Astrocyte (in vitro differentiated cells and primary cell): ENCODE measurements around the gene GRAP2. TPM values are rescaled to one million over a fixed set of nuclear protein-coding genes. Genes with fewer than 3 reads are reported as not detected.
"Not testable (repeated sequence)": the region's sequence is repeated elsewhere in the genome, so short reads cannot be mapped to it uniquely, and the experiment has no call there.

Source experiments
- DNase-seq: peaks from one replicate; pipeline ENCODE4 v3.0.0-alpha.2; 2010; ENCODE audit warnings: low read depth
- FAIRE-seq: peaks from 2 replicates; lab custom pipeline; 2011; peaks lifted over from hg19 to GRCh38; lab: Jason Lieb, UNC
- H2AFZ ChIP-seq: 2 replicates; pipeline ENCODE4 v1.6.0; 2012; ENCODE audit warnings: low read depth, low read length, inconsistent platforms
- H3K27ac ChIP-seq: 2 replicates; pipeline ENCODE4 v1.5.1; 2011; ENCODE audit warnings: low read depth, low read length, inconsistent platforms
- H3K27me3 ChIP-seq: 2 replicates; pipeline ENCODE4 v1.6.0; 2011; ENCODE audit warnings: low read length, inconsistent platforms; ENCODE audit not compliant: insufficient read depth
- H3K36me3 ChIP-seq: 2 replicates; pipeline ENCODE4 v1.5.1; 2011; ENCODE audit warnings: low read length, inconsistent platforms; ENCODE audit not compliant: insufficient read depth
- H3K4me1 ChIP-seq: 2 replicates; pipeline ENCODE4 v1.5.1; 2011; ENCODE audit warnings: low read length, inconsistent platforms; ENCODE audit not compliant: insufficient read depth
- H3K4me2 ChIP-seq: 2 replicates; pipeline ENCODE4 v1.6.0; 2012; ENCODE audit warnings: low read length, inconsistent platforms
- H3K4me3 ChIP-seq: 2 replicates; pipeline ENCODE4 v1.5.1; 2011; ENCODE audit warnings: low read depth, mild to moderate bottlenecking, low read length, inconsistent platforms; ENCODE audit not compliant: insufficient read depth
- H3K79me2 ChIP-seq: 2 replicates; pipeline ENCODE4 v1.6.0; 2012; ENCODE audit warnings: mild to moderate bottlenecking, low read length, inconsistent platforms; ENCODE audit not compliant: insufficient read depth
- H3K9ac ChIP-seq: 2 replicates; pipeline ENCODE4 v1.6.0; 2012; ENCODE audit warnings: mild to moderate bottlenecking, low read length, inconsistent platforms
- H3K9me3 ChIP-seq: 2 replicates; pipeline ENCODE4 v1.5.1; 2012; ENCODE audit warnings: low read depth, mild to moderate bottlenecking, low read length, inconsistent platforms; ENCODE audit not compliant: insufficient read depth
- H4K20me1 ChIP-seq: 2 replicates; pipeline ENCODE4 v1.6.0; 2012; ENCODE audit warnings: low read length, inconsistent platforms; ENCODE audit not compliant: insufficient read depth
- H3K27ac Mint-ChIP-seq: one replicate; pipeline ENCODE4 v1.8.0; 2021; ENCODE audit warnings: mild to moderate bottlenecking, mixed read lengths; ENCODE audit not compliant: unreplicated experiment
- H3K27me3 Mint-ChIP-seq: one replicate; pipeline ENCODE4 v1.8.0; 2021; ENCODE audit warnings: low read depth, mixed read lengths; ENCODE audit not compliant: unreplicated experiment
- H3K36me3 Mint-ChIP-seq: one replicate; pipeline ENCODE4 v1.8.0; 2021; ENCODE audit warnings: low read depth, mixed read lengths; ENCODE audit not compliant: unreplicated experiment
- H3K4me1 Mint-ChIP-seq: one replicate; pipeline ENCODE4 v1.8.0; 2021; ENCODE audit warnings: low read depth, mixed read lengths; ENCODE audit not compliant: unreplicated experiment
- H3K4me3 Mint-ChIP-seq: one replicate; pipeline ENCODE4 v1.8.0; 2021; ENCODE audit warnings: mild to moderate bottlenecking, moderate library complexity, mixed read lengths; ENCODE audit not compliant: unreplicated experiment
- H3K9me3 Mint-ChIP-seq: one replicate; pipeline ENCODE4 v1.8.0; 2021; ENCODE audit warnings: mild to moderate bottlenecking, mixed read lengths; ENCODE audit not compliant: unreplicated experiment
- CTCF ChIP-seq: IDR thresholded peaks from 2 replicates; pipeline ENCODE4 v1.5.1; 2011; ENCODE audit warnings: low read depth, mild to moderate bottlenecking, inconsistent platforms, low read length, moderate library complexity; ENCODE audit not compliant: insufficient read depth
- EZH2 ChIP-seq: IDR thresholded peaks from 2 replicates; pipeline ENCODE4 v1.6.1; 2012; ENCODE audit warnings: mild to moderate bottlenecking, low read length, inconsistent platforms; ENCODE audit not compliant: insufficient read depth
- total RNA-seq: library from RNA; stranded (reverse); gene quantifications from 2 replicates; pipeline ENCODE4 v1.2.1, GENCODE V29; 2021

GRAP2 gene
- total RNA-seq, 1 donor from 2014 or later = 0.23 TPM

DNA sequence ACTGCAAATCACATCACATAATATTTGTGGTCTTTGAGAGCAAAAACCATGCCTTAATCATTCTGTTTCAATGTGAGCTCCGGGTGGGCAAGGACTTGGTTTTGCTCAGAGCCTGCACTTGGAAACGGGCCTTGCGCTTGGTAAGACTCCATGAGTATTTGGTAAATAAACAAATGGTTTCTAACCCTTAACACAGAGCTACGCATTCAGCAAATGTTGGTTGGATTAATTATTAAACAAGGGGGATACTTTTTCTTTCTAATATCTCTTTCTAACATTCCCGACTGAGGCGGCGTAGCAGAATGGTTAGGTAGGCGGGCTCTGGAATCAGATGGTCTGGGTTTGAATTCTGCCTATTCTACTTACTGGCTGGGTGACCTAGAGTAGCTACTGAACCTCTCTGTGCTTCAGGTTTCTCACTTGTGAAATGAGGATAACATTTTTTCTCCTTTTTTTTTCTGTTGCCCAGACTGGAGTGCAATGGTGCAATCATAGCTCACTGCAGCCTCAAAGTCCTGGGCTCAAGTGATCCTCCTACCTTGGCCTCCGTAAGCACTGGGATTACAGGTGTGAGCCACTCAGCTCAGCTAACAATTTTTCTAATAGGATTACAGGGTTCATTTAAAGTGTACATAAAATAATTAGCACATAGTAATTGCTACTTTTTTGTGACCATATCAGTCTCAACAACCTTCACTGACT lies 90.4 kb downstream of the GRAP2 start:
- H3K36me3 ChIP-seq = no peaks in the 10 kb centered on the region
- H3K4me2 ChIP-seq = no peak overlapping the region
- H3K4me1 ChIP-seq = no peaks in the 10 kb centered on the region
- H4K20me1 ChIP-seq = no peaks in the 10 kb centered on the region
- Mint-ChIP-seq H3K9me3 (peaks cover 3% of the 10 kb centered on the region), H3K4me3 (no peak overlapping the region), H3K36me3 (no peaks in the 10 kb centered on the region), H3K4me1 (peaks cover 1% of the 10 kb centered on the region), H3K27me3 (peaks cover 56% of the 10 kb centered on the region), H3K27ac (no peak overlapping the region)
- FAIRE-seq = no peak
- no peak overlapping the region for H2AFZ ChIP-seq
- DNase-seq = no peak
- no peaks in the 10 kb centered on the region for H3K9me3 ChIP-seq
- no peak overlapping the region for H3K27ac ChIP-seq
- no peaks in the 10 kb centered on the region for H3K79me2 ChIP-seq
- no peak overlapping the region for H3K4me3 ChIP-seq
- no peak overlapping the region for H3K9ac ChIP-seq
- H3K27me3 ChIP-seq = peaks cover 12% of the 10 kb centered on the region
- no peak for TF ChIP-seq EZH2
- TF ChIP-seq CTCF = no peak

GRCh38 chr22:39992088-39992826 lies 91.4 kb downstream of the GRAP2 start:
- Mint-ChIP-seq H3K4me3 (no peak overlapping the region), H3K27ac (no peak overlapping the region), H3K9me3 (peaks cover 3% of the 10 kb centered on the region), H3K36me3 (no peaks in the 10 kb centered on the region), H3K4me1 (peaks cover 7% of the 10 kb centered on the region), H3K27me3 (peaks cover 56% of the 10 kb centered on the region)
- no peak overlapping the region for H3K27ac ChIP-seq
- H3K4me3 ChIP-seq = no peak overlapping the region
- H3K36me3 ChIP-seq = no peaks in the 10 kb centered on the region
- FAIRE-seq = no peak
- peaks cover 14% of the 10 kb centered on the region for H3K27me3 ChIP-seq
- H3K79me2 ChIP-seq = no peaks in the 10 kb centered on the region
- no peak for TF ChIP-seq CTCF
- TF ChIP-seq EZH2 = no peak
- no peaks in the 10 kb centered on the region for H4K20me1 ChIP-seq
- H3K9me3 ChIP-seq = no peaks in the 10 kb centered on the region
- H2AFZ ChIP-seq = no peak overlapping the region
- H3K9ac ChIP-seq = no peak overlapping the region
- no peaks in the 10 kb centered on the region for H3K4me1 ChIP-seq
- DNase-seq = no peak
- H3K4me2 ChIP-seq = no peak overlapping the region

- not testable (repeated sequence) for H3K27ac Mint-ChIP-seq, H3K9me3 ChIP-seq, H3K79me2 ChIP-seq, H3K9me3 Mint-ChIP-seq, H3K4me3 Mint-ChIP-seq, H2AFZ ChIP-seq, H3K36me3 Mint-ChIP-seq, H3K4me1 ChIP-seq, FAIRE-seq, H3K27ac ChIP-seq, H3K36me3 ChIP-seq, H3K4me2 ChIP-seq, H3K9ac ChIP-seq, H3K4me3 ChIP-seq, H4K20me1 ChIP-seq, DNase-seq
- Mint-ChIP-seq H3K4me1 (peaks cover 12% of the 10 kb centered on the region), H3K27me3 (peaks cover 53% of the 10 kb centered on the region)
- peaks cover 14% of the 10 kb centered on the region for H3K27me3 ChIP-seq
Observed at GRCh38 chr22:39992894-39993293, 92.0 kb downstream of the GRAP2 start.
